Colonic mucosa (tissue), 4 donors: ENCODE results near the gene RPL4. TPM values are rescaled to one million over a fixed set of nuclear protein-coding genes. Genes with fewer than 3 reads are reported as not detected.

ENCODE experiments used
- DNase-seq: peaks from one replicate; pipeline ENCODE4 v3.0.0-alpha.2; 2020
- H3K27ac ChIP-seq: fragments of 200-600 bp; one replicate; pipeline ENCODE4 v1.8.0; 2021
- H3K27me3 ChIP-seq: fragments of 200-600 bp; one replicate; pipeline ENCODE4 v1.8.0; 2021
- H3K36me3 ChIP-seq: fragments of 200-600 bp; one replicate; pipeline ENCODE4 v1.8.0; 2021
- H3K4me1 ChIP-seq: fragments of 200-600 bp; one replicate; pipeline ENCODE4 v1.8.0; 2021; ENCODE audit warnings: mild to moderate bottlenecking
- H3K4me3 ChIP-seq: fragments of 200-600 bp; one replicate; pipeline ENCODE4 v1.8.0; 2021
- H3K9ac ChIP-seq, 2 donors: one replicate each; pipeline ENCODE4 v1.7.0; 2013; ENCODE audit warnings: control low read depth in 2 of 2, low read depth in 2 of 2, low read length in 2 of 2
- H3K9me3 ChIP-seq: fragments of 200-600 bp; one replicate; pipeline ENCODE4 v1.8.0; 2021
- CTCF ChIP-seq: fragments of 200-600 bp; IDR thresholded peaks from one replicate; pipeline ENCODE4 v1.8.0; 2022; ENCODE audit warnings: antibody characterized with exemption, mild to moderate bottlenecking
- intact Hi-C: fragments of 100-400 bp; cut with DNase I; formaldehyde crosslinking; loops from one replicate; pipeline ENCODE4 v1.14.1; 2022
- total RNA-seq, 2 donors: library from RNA; stranded (reverse); fragmentation: NEBNext Ultra II Directional in 1 of 2; extraction: Animal tissue kit (Norgen Biotek cat#: 25700) in 1 of 2; gene quantifications; one replicate each; pipeline ENCODE4 v1.2.1, GENCODE V29; 2021
- donor health status: healthy.
- donor health status: DM: no; HTN: no; CAD: no.
- donor health status: DM: no; HTN: no; CAD: no.

RPL4 gene
- total RNA-seq, 2 donors from 2014 or later: 1,582 to 1,802 TPM

GRCh38 chr15:66497502-66498455, 6.9 kb downstream of the RPL4 start, which contains the start of gene SNAPC5:
SNAPC5 (minus strand) TSS chr15:66497762; CDS start chr15:66497731, 31 bp downstream.
- peak; percentile 98 for TF ChIP-seq CTCF
- Histone ChIP-seq H3K4me3 (peak within 1 kb of the TSS; percentile 95), H3K9me3 (no peaks in the 10 kb centered on the region), H3K4me1 (peaks cover 12% of the 10 kb centered on the region), H3K27me3 (no peaks in the 10 kb centered on the region), H3K27ac (peak within 1 kb of the TSS; percentile 81), H3K36me3 (peaks cover 17% of the 10 kb centered on the region), H3K9ac (peak within 1 kb of the TSS; percentile 77 to 99)
- DNase-seq: peak; percentile 97
- intact Hi-C loops: loop anchor here (2.0 to 10.0 kb wide), 2 partner anchors 111 to 193 kb away; partner anchors contain the start of gene MAP2K1

GRCh38 chr15:66496951-66497501, 7.6 kb downstream of the RPL4 start:
- Histone ChIP-seq H3K36me3 (peaks cover 17% of the 10 kb centered on the region), H3K27me3 (no peaks in the 10 kb centered on the region), H3K9ac (peak overlapping the region; percentile 77 to 99), H3K9me3 (no peaks in the 10 kb centered on the region), H3K4me3 (peak overlapping the region; percentile 95), H3K4me1 (peaks cover 10% of the 10 kb centered on the region), H3K27ac (peak overlapping the region; percentile 81)
- no peak for TF ChIP-seq CTCF
- no peak for DNase-seq
- intact Hi-C loops: loop anchor here (10.0 kb wide), 1 partner anchor 192 kb away; no protein-coding TSS in a partner anchor

- peaks cover 14% of the 10 kb centered on the region for H3K4me1 ChIP-seq
- H3K27me3 ChIP-seq: no peaks in the 10 kb centered on the region
- DNase-seq: no peak
- no peak overlapping the region for H3K9ac ChIP-seq
- H3K4me3 ChIP-seq: no peak overlapping the region
- no peaks in the 10 kb centered on the region for H3K9me3 ChIP-seq
- intact Hi-C loops: loop anchor here (10.0 kb wide), 1 partner anchor 189 kb away; no protein-coding TSS in a partner anchor
- no peak overlapping the region for H3K27ac ChIP-seq
- H3K36me3 ChIP-seq: peaks cover 4% of the 10 kb centered on the region
- no peak for TF ChIP-seq CTCF
Measured at GRCh38 chr15:66494262-66494661, 10.4 kb downstream of the RPL4 start.

- intact Hi-C loops: loop anchor here (10.0 kb wide), 1 partner anchor 187 kb away; no protein-coding TSS in a partner anchor
- TF ChIP-seq CTCF: no peak
- Histone ChIP-seq H3K27ac (no peak overlapping the region), H3K9ac (no peak overlapping the region), H3K9me3 (no peaks in the 10 kb centered on the region), H3K36me3 (no peaks in the 10 kb centered on the region), H3K4me3 (no peak overlapping the region), H3K4me1 (peaks cover 12% of the 10 kb centered on the region), H3K27me3 (no peaks in the 10 kb centered on the region)
- no peak for DNase-seq
Measured at GRCh38 chr15:66491846-66492245, 12.8 kb downstream of the RPL4 start.

- TF ChIP-seq CTCF: no peak
- no peaks in the 10 kb centered on the region for H3K27me3 ChIP-seq
- no peaks in the 10 kb centered on the region for H3K36me3 ChIP-seq
- H3K4me3 ChIP-seq: no peak overlapping the region
- intact Hi-C loops: no loop called here
- H3K27ac ChIP-seq: no peak overlapping the region
- H3K4me1 ChIP-seq: peaks cover 3% of the 10 kb centered on the region
- no peaks in the 10 kb centered on the region for H3K9me3 ChIP-seq
- DNase-seq: no peak
- no peak overlapping the region for H3K9ac ChIP-seq
Measured at GRCh38 chr15:66489179-66489791, 15.4 kb downstream of the RPL4 start.
